GM18502 (cell line): Measurements from ENCODE around the gene MGLL.

Source experiments
- ATAC-seq: cut with Tn5 transposase; IDR thresholded peaks from one replicate; pipeline ENCODE4 v1.9.1; 2021; ENCODE audit warnings: mild to moderate bottlenecking; ENCODE audit not compliant: unreplicated experiment, poor library complexity

Gene MGLL

GRCh38 chr3:127815001-127815400 is 7.3 kb downstream of the MGLL start:
- ATAC-seq, result no peak

- ATAC-seq, result no peak
These were observed 8.0 kb downstream of the MGLL start for GRCh38 chr3:127814325-127814781.

GRCh38 chr3:127812151-127812550 is 10.2 kb downstream of the MGLL start:
- no peak for ATAC-seq

- no peak for ATAC-seq
These were observed 10.6 kb downstream of the MGLL start for GRCh38 chr3:127811717-127812116.

GRCh38 chr3:127809611-127810010 is 12.7 kb downstream of the MGLL start:
- ATAC-seq, result no peak

- no peak for ATAC-seq
These were observed 13.1 kb downstream of the MGLL start for GRCh38 chr3:127809211-127809610.

GRCh38 chr3:127808197-127808596 is 14.1 kb downstream of the MGLL start:
- ATAC-seq, result peak; percentile 56

- ATAC-seq, result no peak
These were observed 17.1 kb downstream of the MGLL start for GRCh38 chr3:127805026-127805753.

GRCh38 chr3:127804141-127804540 is 18.2 kb downstream of the MGLL start:
- no peak for ATAC-seq

GRCh38 chr3:127803619-127804018 is 18.7 kb downstream of the MGLL start:
- ATAC-seq, result no peak

- no peak for ATAC-seq
These were observed 19.7 kb downstream of the MGLL start for GRCh38 chr3:127802606-127803005.

GRCh38 chr3:127801731-127802313 is 20.5 kb downstream of the MGLL start:
- no peak for ATAC-seq

GRCh38 chr3:127800508-127800907 is 21.8 kb downstream of the MGLL start:
- peak; percentile 65 for ATAC-seq

GRCh38 chr3:127799476-127800222 is 22.7 kb downstream of the MGLL start:
- no peak for ATAC-seq

GRCh38 chr3:127798716-127799115 is 23.6 kb downstream of the MGLL start:
- no peak for ATAC-seq

- ATAC-seq, result no peak
These were observed 25.5 kb downstream of the MGLL start for GRCh38 chr3:127796831-127797150.

GRCh38 chr3:127796045-127796830 is 26.1 kb downstream of the MGLL start:
- no peak for ATAC-seq

- no peak for ATAC-seq
These were observed 27.3 kb downstream of the MGLL start for GRCh38 chr3:127794972-127795371.

GRCh38 chr3:127794402-127794801 is 27.9 kb downstream of the MGLL start:
- no peak for ATAC-seq

GRCh38 chr3:127792541-127793292 is 29.6 kb downstream of the MGLL start:
- ATAC-seq, result no peak
